ENCODE measurements around the gene DDX1. TPM values are rescaled to one million over a fixed set of nuclear protein-coding genes. Genes with fewer than 3 reads are reported as not detected.

The DDX1 gene
- total and polyA plus RNA-seq, 9 of the 15 experiments (the other 6 are each of a cell fraction or from before 2014, with no cell fraction given): 116 to 277 (median 232) TPM

DNA sequence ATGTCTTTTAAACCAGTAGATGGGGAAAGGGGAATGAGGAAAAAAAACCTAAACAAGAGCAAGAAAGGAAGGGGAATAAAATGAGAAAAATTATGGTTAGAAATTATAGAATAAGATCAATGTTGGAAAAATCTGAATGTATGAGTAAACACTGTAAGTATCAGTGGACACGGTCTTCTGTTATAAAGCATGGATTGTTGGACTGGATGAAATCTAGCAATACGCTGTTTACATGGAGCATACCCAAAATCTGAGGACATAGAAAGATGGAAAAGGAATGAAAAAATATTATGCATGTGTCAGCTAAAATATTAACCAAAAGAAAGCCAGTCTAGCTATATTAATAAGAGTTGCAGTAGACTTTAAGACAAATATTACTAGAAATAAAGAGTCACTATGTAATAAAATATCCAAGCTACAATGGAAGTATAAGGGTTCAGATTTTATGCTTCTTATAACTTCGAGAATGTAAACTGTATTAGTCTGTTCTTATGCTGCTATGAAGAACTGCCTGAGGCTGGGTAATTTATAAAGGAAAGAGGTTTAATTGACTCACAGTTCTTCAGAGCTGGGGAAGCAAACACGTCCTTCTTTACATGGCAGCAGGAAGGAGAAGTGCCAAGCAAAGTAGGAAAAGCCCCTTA is 32.4 kb downstream of the DDX1 start:
- H3K79me2 ChIP-seq (ENCODE audit: control insufficient read depth, insufficient read depth, low read length): no peaks in the 10 kb centered on the region
- no peaks in the 10 kb centered on the region for H3K9me3 ChIP-seq (replicated peaks; ENCODE audit: control insufficient read depth, insufficient read depth, low read depth, low read length)
- H3K9ac ChIP-seq (ENCODE audit: insufficient read depth in 1 of 2, low read depth in 2 of 2, low read length in 2 of 2): no peak overlapping the region
- no peaks in the 10 kb centered on the region for H4K20me1 ChIP-seq (replicated peaks; ENCODE audit: control insufficient read depth, insufficient read depth, low read length)
- 75% methylated on average over 4 of the region's 4 CpGs for WGBS (ENCODE audit: insufficient coverage, low coverage, missing lambda C conversion rate)
- ATAC-seq: no peak
- no peak for FAIRE-seq
- peak; percentile 84 for TF ChIP-seq ZNF316 (IDR thresholded peaks at IDR 0.05)
- no peak for TF ChIP-seq NFYB (IDR thresholded peaks at IDR 0.05; ENCODE audit: extremely low read depth, insufficient read length)
- no peak for TF ChIP-seq CHD2 (IDR thresholded peaks at IDR 0.05; ENCODE audit: low read depth, low read length)
- TF ChIP-seq MAFG (tag; conservative IDR thresholded peaks at IDR 0.05): 0 out of 2 replicates have a peak, but pooled peaks have one; percentile 23
- no peak for TF ChIP-seq PHB (CRISPR knock-in tag; IDR thresholded peaks at IDR 0.05)
- no peak for TF ChIP-seq PHB2 (IDR thresholded peaks at IDR 0.05; ENCODE audit: low read depth)
- TF ChIP-seq SRSF9 (IDR thresholded peaks at IDR 0.05; ENCODE audit: borderline replicate concordance, low read depth, low read length): no peak
- TF ChIP-seq PCBP2 (IDR thresholded peaks at IDR 0.05; ENCODE audit: low read depth, low read length, poor library complexity, severe bottlenecking): no peak
- peak; percentile 43; the same call in 1 of the 2 replicates for TF ChIP-seq MAFF (IDR thresholded peaks at IDR 0.05; ENCODE audit: low read length)
- peak; percentile 63; the same call in 1 of the 2 replicates for TF ChIP-seq C11orf30 (IDR thresholded peaks at IDR 0.05; ENCODE audit: low read depth)
- TF ChIP-seq MXI1 (IDR thresholded peaks at IDR 0.05; ENCODE audit: low read depth, low read length): no peak
- no peak for TF ChIP-seq ZNF146 (CRISPR knock-in tag; IDR thresholded peaks at IDR 0.05; ENCODE audit: unreplicated experiment)
- peak; percentile 68 for TF ChIP-seq MAFK (IDR thresholded peaks at IDR 0.05; ENCODE audit: low read length)
- TF ChIP-seq ZKSCAN8 (CRISPR knock-in tag; IDR thresholded peaks at IDR 0.05): no peak
- no peak for TF ChIP-seq SMARCA4 (IDR thresholded peaks at IDR 0.05)
- TF ChIP-seq LARP7 (IDR thresholded peaks at IDR 0.05): no peak
- no peak for TF ChIP-seq RCOR1 (IDR thresholded peaks at IDR 0.05; ENCODE audit: borderline replicate concordance in 1 of 2, low read depth in 2 of 2, low read length in 2 of 2)
- no peak for TF ChIP-seq ADNP (tag; IDR thresholded peaks at IDR 0.05)
- TF ChIP-seq TEAD1 (CRISPR knock-in tag; IDR thresholded peaks at IDR 0.05): no peak
- no peak for TF ChIP-seq POLR2AphosphoS5 (IDR thresholded peaks at IDR 0.05; ENCODE audit: control insufficient read depth, insufficient read depth, low read depth, low read length)
- TF ChIP-seq, protein P1, sequence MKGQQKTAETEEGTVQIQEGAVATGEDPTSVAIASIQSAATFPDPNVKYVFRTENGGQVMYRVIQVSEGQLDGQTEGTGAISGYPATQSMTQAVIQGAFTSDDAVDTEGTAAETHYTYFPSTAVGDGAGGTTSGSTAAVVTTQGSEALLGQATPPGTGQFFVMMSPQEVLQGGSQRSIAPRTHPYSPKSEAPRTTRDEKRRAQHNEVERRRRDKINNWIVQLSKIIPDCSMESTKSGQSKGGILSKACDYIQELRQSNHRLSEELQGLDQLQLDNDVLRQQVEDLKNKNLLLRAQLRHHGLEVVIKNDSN (CRISPR knock-in tag; IDR thresholded peaks at IDR 0.05): no peak
- TF ChIP-seq NR2F6 (CRISPR knock-in tag; IDR thresholded peaks at IDR 0.05): no peak
- H3K4me1 ChIP-seq (replicated peaks in 1 of 2; ENCODE audit: control insufficient read depth in 2 of 2, insufficient read depth in 2 of 2, low read length in 2 of 2): peaks cover 0 to 4% of the 10 kb centered on the region in 2 experiments; a peak in 1 of 5 replicates
- no peak overlapping the region for H3K4me3 ChIP-seq
- intact Hi-C loops (cut with micrococcal nuclease) (no loop called here), in situ Hi-C loops (cut with MboI) (no loop called here)
- H3K9me1 ChIP-seq (ENCODE audit: control insufficient read depth, insufficient read depth, low read length): no peaks in the 10 kb centered on the region
- peaks cover 99% of the 10 kb centered on the region for H3K36me3 ChIP-seq (ENCODE audit: control insufficient read depth, insufficient read depth, low read length)
- BruUV-seq (replicated peaks): TSS peak; percentile 11
- no peak overlapping the region for H3K27ac ChIP-seq (ENCODE audit: extremely low read depth, low read depth, low read length)
- H3K27me3 ChIP-seq (ENCODE audit: control insufficient read depth in 2 of 2, insufficient read depth in 2 of 2, low read length in 2 of 2): no peaks in the 10 kb centered on the region
- no peak overlapping the region for H2AFZ ChIP-seq (ENCODE audit: low read depth, low read length)
- DNase-seq (ENCODE audit: extremely low read depth in 1 of 4, low spot score in 3 of 4): no peak
- no peak overlapping the region for H3K4me2 ChIP-seq (ENCODE audit: insufficient read depth, low read length)
- ChIA-PET POLR2A (no interaction called here), CTCF (ENCODE audit: low intra/inter-chr PET ratio) (no interaction called here)

Data from K562 (cell line).